ENCODE results near the gene KCNIP2.

The KCNIP2 gene

DNA sequence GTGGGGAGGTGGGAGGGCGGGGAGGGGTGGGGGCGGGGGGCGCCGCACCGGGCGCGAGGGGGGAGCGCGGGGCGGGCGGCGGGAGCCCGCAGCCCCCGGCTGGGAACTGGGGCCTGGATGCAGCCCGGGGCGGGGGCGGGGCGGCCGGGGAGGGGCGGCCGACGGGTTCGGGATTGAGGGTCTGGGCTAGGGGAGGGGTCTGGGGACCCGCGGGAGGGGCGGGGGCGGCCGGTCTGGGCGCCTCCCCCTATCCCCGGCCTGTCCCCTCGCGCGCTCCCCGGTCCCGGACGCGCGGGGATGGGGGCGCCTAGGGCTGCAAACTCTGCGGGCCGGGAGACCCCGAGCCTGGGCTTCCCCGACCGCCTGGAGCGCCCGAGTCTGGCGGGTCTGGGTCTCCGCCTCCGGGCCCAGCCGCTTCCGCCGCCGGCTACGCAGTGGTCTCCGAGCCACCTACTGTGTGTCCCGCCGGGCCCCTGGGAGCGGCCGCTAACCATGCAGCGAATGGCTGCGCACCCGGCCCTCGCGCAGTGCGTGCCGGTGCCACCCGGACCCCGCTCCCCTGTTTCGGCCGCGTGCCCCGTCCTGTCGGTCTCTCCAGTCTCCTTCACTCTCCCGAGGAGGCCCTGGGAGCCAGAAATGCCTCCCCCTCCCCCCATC is 67.3 kb downstream of the KCNIP2 start:
- H3K4me3 ChIP-seq (replicated peaks in 1 of 2; ENCODE audit: low read depth in 2 of 2, low read length in 2 of 2), result no peak overlapping the region
- no peak for DNase-seq (ENCODE audit: low read depth in 2 of 2)
- TF ChIP-seq, protein P1, sequence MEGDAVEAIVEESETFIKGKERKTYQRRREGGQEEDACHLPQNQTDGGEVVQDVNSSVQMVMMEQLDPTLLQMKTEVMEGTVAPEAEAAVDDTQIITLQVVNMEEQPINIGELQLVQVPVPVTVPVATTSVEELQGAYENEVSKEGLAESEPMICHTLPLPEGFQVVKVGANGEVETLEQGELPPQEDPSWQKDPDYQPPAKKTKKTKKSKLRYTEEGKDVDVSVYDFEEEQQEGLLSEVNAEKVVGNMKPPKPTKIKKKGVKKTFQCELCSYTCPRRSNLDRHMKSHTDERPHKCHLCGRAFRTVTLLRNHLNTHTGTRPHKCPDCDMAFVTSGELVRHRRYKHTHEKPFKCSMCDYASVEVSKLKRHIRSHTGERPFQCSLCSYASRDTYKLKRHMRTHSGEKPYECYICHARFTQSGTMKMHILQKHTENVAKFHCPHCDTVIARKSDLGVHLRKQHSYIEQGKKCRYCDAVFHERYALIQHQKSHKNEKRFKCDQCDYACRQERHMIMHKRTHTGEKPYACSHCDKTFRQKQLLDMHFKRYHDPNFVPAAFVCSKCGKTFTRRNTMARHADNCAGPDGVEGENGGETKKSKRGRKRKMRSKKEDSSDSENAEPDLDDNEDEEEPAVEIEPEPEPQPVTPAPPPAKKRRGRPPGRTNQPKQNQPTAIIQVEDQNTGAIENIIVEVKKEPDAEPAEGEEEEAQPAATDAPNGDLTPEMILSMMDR (IDR thresholded peaks at IDR 0.05; ENCODE audit: low read depth, low read length), result no peak
